Lung microvascular endothelial cell (primary cell): ENCODE measurements around the gene SCTR. TPM values are rescaled to one million over a fixed set of nuclear protein-coding genes. Genes with fewer than 3 reads are reported as not detected.

Experiments used
- DNase-seq, 2 donors: peaks; one replicate each; pipeline versions ENCODE4 v3.0.0 to v3.0.0-alpha.2; 2010; ENCODE audit warnings: low read depth in 2 of 2
- total RNA-seq: library from RNA; depleted of rRNA; stranded (reverse); fragments of >200 nt; gene quantifications from 2 replicates; pipeline ENCODE4 v1.2.1, GENCODE V29; 2014

The SCTR gene
- total RNA-seq, 1 donor from 2014 or later: not detected

DNA sequence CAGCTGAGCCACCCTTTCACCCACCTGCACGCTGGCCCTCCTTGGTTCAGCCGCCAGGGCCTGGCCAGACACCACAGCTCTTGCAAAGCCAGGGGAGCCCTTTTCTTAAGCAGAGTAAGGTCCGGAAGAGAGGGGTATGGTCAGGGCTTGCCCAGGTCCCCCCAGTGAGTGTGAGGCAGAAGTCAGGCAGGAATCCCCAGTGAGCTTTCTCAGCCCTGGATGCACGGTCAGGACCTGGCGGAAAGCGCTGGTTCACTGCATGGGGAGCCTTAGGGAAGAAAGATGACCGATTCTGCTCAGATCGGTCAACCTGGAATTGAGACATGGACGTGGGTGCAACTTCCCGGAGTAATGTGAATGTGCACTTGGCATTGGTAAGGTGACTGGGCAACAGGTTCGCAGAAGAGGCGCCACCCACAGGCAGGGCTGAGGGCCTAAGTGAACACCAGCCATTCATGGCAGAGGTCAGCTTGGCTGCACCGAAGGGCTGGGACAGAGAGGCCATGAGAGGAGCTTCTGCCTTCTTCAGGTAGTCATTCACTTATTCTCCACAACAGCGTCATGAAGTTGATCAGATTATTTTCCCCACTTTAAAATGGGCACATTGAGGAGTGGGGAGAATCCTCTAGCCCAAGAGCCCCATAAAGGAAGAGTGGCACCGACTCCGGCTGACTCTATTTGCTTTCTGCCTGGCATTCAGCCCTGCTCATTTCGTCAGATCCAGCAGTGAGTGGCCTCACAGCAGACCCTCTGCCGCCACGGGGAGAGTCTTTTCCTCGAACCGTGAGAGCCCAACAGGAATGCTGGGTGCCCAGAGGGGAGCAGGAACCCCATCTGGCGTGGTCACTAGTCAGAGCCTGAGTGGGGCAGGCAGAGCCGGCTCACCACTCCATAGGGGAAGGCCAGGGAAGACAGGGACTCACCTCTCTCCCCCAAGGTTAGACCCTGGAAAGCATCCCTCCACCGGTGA lies 35.8 kb downstream of the SCTR start:
- no peak for DNase-seq

DNA sequence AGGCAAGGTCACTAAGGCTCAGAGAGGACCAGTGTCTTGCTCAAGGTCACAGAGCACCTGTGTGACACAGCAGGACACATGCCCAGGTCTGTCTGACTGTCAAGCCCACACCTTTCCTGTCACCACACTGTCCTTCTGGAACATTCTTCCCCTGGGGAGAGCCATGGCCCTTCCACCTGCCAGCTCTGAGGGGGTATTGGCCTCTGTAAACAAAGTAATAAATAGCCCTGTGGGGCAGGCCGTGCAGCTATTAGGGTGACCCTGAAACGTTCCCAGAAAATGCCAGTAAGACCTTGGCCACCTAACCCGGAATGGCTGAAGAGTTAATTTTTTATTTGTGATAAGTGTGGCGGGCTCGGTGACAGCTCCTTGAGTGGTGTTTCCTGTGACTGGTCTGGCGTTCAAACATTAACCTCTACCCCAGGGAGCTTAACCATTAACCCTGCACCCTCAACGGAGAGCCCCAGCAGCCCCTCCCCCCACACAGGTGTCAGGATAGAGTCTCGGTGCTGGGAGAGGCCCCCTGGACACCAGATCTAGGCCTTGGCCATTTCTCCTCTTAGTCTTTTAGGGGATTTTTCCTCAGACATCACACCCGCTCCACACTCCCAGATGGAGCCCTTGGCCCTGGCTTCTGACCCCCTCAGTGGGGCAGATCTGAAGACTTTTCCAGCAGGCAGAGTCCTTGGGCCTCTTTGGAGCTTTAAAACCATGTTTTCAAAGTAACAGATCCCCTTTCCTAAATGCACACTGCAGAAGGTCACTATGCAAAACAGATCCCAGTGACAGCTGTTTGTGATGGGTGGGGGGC lies 36.6 kb downstream of the SCTR start:
- peak in 1 of 2 donors; percentile 25 for DNase-seq

GRCh38 chr2:119486886-119487285 lies 37.4 kb downstream of the SCTR start:
- peak; percentile 22 to 82 for DNase-seq

- peak in 1 of 2 donors; percentile 31 for DNase-seq
Measured at GRCh38 chr2:119486196-119486827, 38.0 kb downstream of the SCTR start.

GRCh38 chr2:119485336-119486110 lies 38.8 kb downstream of the SCTR start:
- DNase-seq: peak in 1 of 2 donors; percentile 31

GRCh38 chr2:119484834-119485233 lies 39.4 kb downstream of the SCTR start:
- DNase-seq: no peak

GRCh38 chr2:119483896-119484718 lies 40.2 kb downstream of the SCTR start:
- no peak for DNase-seq

GRCh38 chr2:119483395-119483753 lies 40.9 kb downstream of the SCTR start:
- peak in 1 of 2 donors; percentile 52 for DNase-seq

DNA sequence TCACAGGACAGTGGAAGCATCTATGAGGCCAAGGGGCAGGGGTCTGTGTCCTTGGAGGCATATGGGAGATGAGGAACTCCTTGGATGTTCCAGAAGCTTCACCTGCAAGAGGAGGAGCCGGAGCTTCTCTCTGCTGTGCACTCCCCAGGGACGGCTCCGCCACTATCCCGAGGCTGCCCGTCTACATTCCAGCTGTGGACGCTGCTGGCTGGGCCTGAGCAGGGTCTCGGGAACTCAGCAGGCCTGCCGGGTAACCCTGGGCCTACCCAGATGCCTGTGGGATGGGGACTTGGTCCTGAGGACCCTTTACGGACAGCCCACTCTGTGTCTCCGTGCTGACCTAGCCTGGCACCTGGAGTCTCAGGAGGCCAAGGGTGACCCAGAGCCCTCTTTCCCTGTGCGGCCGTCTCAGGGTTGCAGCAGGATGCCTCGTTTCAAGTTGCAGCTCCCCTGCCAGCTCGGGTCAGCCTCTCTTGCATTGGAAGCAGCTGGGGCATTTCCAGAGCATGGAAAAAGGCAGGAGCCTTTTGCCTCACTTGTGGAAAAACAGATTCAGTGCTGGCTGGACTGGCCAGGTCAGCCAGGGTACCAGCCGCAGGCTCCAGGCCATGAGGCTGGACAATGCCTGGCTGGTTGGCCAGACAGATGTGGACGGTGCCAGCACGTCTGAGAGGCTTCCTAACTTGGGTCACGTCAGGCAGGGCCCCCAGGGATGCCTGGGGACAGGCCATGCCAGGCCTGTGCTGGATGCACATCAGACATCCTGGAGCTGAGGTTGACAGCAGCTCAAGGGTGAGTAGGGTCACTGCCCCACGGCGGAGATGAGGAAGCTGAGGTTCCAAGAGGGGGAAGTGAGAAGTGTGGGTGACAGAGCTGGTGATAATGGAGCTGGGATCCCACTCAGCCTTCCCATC lies 41.5 kb downstream of the SCTR start:
- peak in 1 of 2 donors; percentile 81 for DNase-seq

DNA sequence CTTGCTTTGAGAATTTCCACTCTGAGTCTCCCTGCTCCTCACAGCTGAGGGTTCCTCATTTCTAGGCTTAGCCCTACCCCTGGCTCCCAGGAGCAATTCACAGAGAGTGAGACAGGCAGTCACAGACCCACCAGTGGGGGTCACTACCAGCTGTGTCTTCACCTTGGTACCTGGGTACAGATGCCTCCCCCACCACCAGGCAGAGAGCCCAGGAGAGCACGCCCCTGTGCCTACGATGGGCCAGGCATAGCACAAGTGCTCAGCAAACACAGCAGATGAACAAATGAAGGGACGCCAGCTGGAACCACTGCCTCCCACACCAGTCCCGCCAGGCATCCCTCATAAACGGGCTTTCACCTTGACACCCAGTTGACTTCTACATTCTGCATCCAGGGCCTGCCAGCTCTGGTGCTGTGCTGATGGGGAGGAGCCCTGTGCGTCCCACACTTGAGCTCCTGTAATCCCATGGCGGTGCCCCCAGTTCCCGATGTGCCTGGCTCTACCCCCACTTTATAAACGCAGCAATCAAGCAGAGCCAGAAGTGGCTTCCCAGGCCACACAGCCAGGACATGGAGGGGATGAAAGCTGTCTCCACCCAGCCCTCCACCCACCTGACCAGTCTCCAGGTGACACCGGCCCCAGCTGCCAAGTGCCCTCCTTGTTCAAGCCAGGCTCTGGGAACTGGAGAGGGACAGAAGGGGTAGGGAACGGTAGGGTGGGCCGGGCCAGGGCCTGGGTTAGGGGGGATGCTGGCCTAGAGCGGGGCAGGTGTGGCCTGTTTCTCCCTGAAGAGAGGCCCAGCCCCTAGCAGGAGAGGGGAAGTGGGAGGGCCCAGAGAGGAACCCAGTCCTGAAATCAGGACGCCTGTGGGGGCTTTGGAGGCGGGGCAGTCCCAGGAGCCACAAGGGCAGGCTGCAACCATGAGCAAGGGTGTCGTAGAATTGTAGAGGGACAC lies 42.5 kb downstream of the SCTR start:
- DNase-seq: no peak

GRCh38 chr2:119480718-119481142 lies 43.6 kb downstream of the SCTR start:
- DNase-seq: no peak

GRCh38 chr2:119480184-119480583 lies 44.1 kb downstream of the SCTR start:
- DNase-seq: no peak

GRCh38 chr2:119478978-119479295 lies 45.3 kb downstream of the SCTR start:
- no peak for DNase-seq

- DNase-seq: no peak
Measured at GRCh38 chr2:119478188-119478977, 45.9 kb downstream of the SCTR start.

DNA sequence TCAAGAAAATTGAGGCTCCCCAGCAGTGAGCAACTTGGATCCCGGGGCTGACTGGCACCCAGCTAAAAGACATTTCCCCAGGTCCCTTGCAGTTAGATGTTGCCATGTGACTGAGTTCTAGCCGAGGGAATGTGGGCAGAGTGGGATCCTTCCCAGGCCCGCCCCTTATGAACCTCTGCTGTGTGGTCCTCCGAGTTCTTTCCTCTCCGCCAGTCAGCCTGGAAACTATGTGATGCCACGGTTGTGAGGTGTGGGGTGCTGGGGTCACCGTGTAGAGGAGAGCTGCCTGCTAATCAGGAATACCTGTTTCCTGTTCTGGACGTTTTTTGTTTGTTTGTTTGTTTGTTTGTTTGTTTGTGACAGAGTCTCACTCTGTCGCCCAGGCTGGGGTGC lies 47.2 kb downstream of the SCTR start:
- DNase-seq: no peak

- DNase-seq: peak; percentile 58 to 73
Measured at GRCh38 chr2:119476301-119477112, 47.8 kb downstream of the SCTR start.
